HepG2 (cell line): Measurements from ENCODE around the gene MCOLN3. TPM values are rescaled to one million over a fixed set of nuclear protein-coding genes. Genes with fewer than 3 reads are reported as not detected.
A peak's percentile ranks its signal among the peaks of the same experiment; 100 is the strongest.

Experiments used
- ATAC-seq: fragments of 200-7000 bp; cut with Tn5 transposase; 3 replicates; pipeline ENCODE4 v1.9.1; 2020; ENCODE audit warnings: mild to moderate bottlenecking, moderate library complexity
- BruUV-seq: library from RNA; stranded (reverse); fragments of 400-500 nt; replicated peaks from 2 replicates; lab custom pipeline; 2021; lab: Mats Ljungman, UMichigan
- CTCF ChIA-PET: fragments of 300-600 bp; formaldehyde crosslinking; extraction: SDS; loops from one replicate; lab custom pipeline; 2021; ENCODE audit warnings: low total read pairs, inconsistent platforms, low intra/inter-chr PET ratio; lab: Yijun Ruan, JAX
- POLR2A ChIA-PET: fragments of 350-600 bp; sonication (Branson Sonifier 250); formaldehyde crosslinking; loops from one replicate; lab custom pipeline; 2020; ENCODE audit warnings: antibody characterized with exemption, inconsistent platforms; lab: Yijun Ruan, JAX
- DNase-seq: peaks from one replicate; pipeline ENCODE4 v3.0.0-alpha.2; 2015; ENCODE audit warnings: low spot score
- FAIRE-seq: peaks from 3 replicates; lab custom pipeline; 2011; peaks lifted over from hg19 to GRCh38; lab: Jason Lieb, UNC
- H2AFZ ChIP-seq: one replicate; pipeline ENCODE4 v1.6.1; 2011; ENCODE audit warnings: low read length, inconsistent platforms
- H3K27ac ChIP-seq: fragments of 300-600 bp; 3 replicates; pipeline ENCODE4 v1.8.0; 2011; ENCODE audit warnings: mixed run types, mild to moderate bottlenecking, mixed read lengths, low read length, inconsistent platforms; ENCODE audit not compliant: insufficient read depth; ENCODE audit errors: extremely low read length
- H3K27me3 ChIP-seq, 2 experiments: fragments of 200-600 bp in 1 of 2; 2 replicates in 1 of 2; 3 replicates in 1 of 2; pipeline versions ENCODE4 v1.6.0 to v1.8.0; 2011; ENCODE audit warnings: low read length in 2 of 2, mild to moderate bottlenecking in 2 of 2, moderate library complexity in 2 of 2, inconsistent platforms in 1 of 2; ENCODE audit not compliant: insufficient read depth in 2 of 2, control insufficient read depth in 1 of 2
- H3K36me3 ChIP-seq, 2 experiments: fragments of 200-600 bp in 1 of 2; replicated peaks in 1 of 2; 2 replicates in 1 of 2; 3 replicates in 1 of 2; pipeline versions ENCODE4 v1.5.1 to v1.8.0; 2011; ENCODE audit warnings: low read length in 2 of 2, inconsistent platforms in 1 of 2; ENCODE audit not compliant: insufficient read depth in 2 of 2, control insufficient read depth in 1 of 2
- H3K4me1 ChIP-seq: 2 replicates; pipeline ENCODE4 v1.5.1; 2012; ENCODE audit warnings: low read length, inconsistent platforms; ENCODE audit not compliant: insufficient read depth
- H3K4me2 ChIP-seq: 2 replicates; pipeline ENCODE4 v1.6.0; 2011; ENCODE audit warnings: low read depth, low read length, inconsistent platforms
- H3K4me3 ChIP-seq, 3 experiments: fragments of 200-600 bp in 1 of 3; sonication (generic), shearing (Covaris generic) in 1 of 3; replicated peaks in 1 of 3; 2 replicates each; pipeline ENCODE4 v1.5.1; 2011 to 2016; ENCODE audit warnings: low read length in 3 of 3, inconsistent platforms in 2 of 3, low read depth in 2 of 3, mild to moderate bottlenecking in 2 of 3, control low read depth in 1 of 3, mixed read lengths in 1 of 3; ENCODE audit not compliant: insufficient read depth in 1 of 3
- H3K79me2 ChIP-seq: one replicate; pipeline ENCODE4 v1.6.1; 2011; ENCODE audit warnings: low read length, inconsistent platforms; ENCODE audit not compliant: insufficient read depth
- H3K9ac ChIP-seq: 2 replicates; pipeline ENCODE4 v1.6.0; 2011; ENCODE audit warnings: mild to moderate bottlenecking, low read depth, low read length, inconsistent platforms; ENCODE audit not compliant: insufficient read depth
- H3K9me3 ChIP-seq: 2 replicates; pipeline ENCODE4 v1.5.1; 2012; ENCODE audit warnings: mild to moderate bottlenecking, low read length
- H4K20me1 ChIP-seq: 2 replicates; pipeline ENCODE4 v1.6.0; 2011; ENCODE audit warnings: inconsistent platforms, mild to moderate bottlenecking, low read length, moderate library complexity; ENCODE audit not compliant: insufficient read depth
- HES4 ChIP-seq: sonication (generic); formaldehyde crosslinking; IDR thresholded peaks from 2 replicates; pipeline ENCODE4 v1.9.0; 2021; ENCODE audit warnings: mild to moderate bottlenecking, missing genetic modification reagents, borderline replicate concordance
- HNRNPUL1 ChIP-seq: fragments of 200-400 bp; formaldehyde crosslinking; IDR thresholded peaks from 2 replicates; pipeline ENCODE4 v1.6.1; 2017; ENCODE audit warnings: low read depth, mild to moderate bottlenecking, low read length, moderate library complexity
- IRF9 ChIP-seq: sonication (generic); formaldehyde crosslinking; IDR thresholded peaks from 2 replicates; pipeline ENCODE4 v1.8.0; 2022; ENCODE audit warnings: missing genetic modification reagents, mild to moderate bottlenecking, borderline replicate concordance
- KAT8 ChIP-seq: IDR thresholded peaks from 2 replicates; pipeline ENCODE4 v1.6.1; 2016; ENCODE audit warnings: missing genetic modification reagents, missing compliant biosample characterization
- KLF6 ChIP-seq: IDR thresholded peaks from 2 replicates; pipeline ENCODE4 v1.8.0; 2016; ENCODE audit warnings: missing biosample characterization, missing genetic modification reagents
- RBAK ChIP-seq: sonication (generic); formaldehyde crosslinking; IDR thresholded peaks from 2 replicates; pipeline ENCODE4 v1.5.1; 2020; ENCODE audit warnings: mild to moderate bottlenecking, missing genetic modification reagents
- RFX3 ChIP-seq: IDR thresholded peaks from 2 replicates; pipeline ENCODE4 v1.6.1; 2016; ENCODE audit warnings: missing biosample characterization, missing genetic modification reagents
- SP2 ChIP-seq: sonication (generic); formaldehyde crosslinking; IDR thresholded peaks from 2 replicates; pipeline ENCODE4 v1.5.1; 2020; ENCODE audit warnings: mild to moderate bottlenecking, missing genetic modification reagents
- TSC22D2 ChIP-seq: sonication (generic); formaldehyde crosslinking; IDR thresholded peaks from 2 replicates; pipeline ENCODE4 v1.5.1; 2020; ENCODE audit warnings: missing genetic modification reagents, mild to moderate bottlenecking, borderline replicate concordance
- ZFP1 ChIP-seq: IDR thresholded peaks from 2 replicates; pipeline ENCODE4 v1.6.1; 2016
- ZZZ3 ChIP-seq: sonication (generic); formaldehyde crosslinking; IDR thresholded peaks from 2 replicates; pipeline ENCODE4 v1.4.0; 2020; ENCODE audit warnings: missing genetic modification reagents, mild to moderate bottlenecking, borderline replicate concordance
- WGBS: methylation state at CpG from one replicate; pipeline ENCODE4 v1.1.6; 2017; ENCODE audit warnings: low lambda C conversion rate; 5-methylcytosine and 5-hydroxymethylcytosine counted together
- in situ Hi-C: cut with HindIII; loops from 2 replicates; pipeline ENCODE4 v1.10.0; 2017; ENCODE audit warnings: low pct_unique_long_range_greater_than_20kb; ENCODE audit not compliant: extremely low pct_ligation_motif_present
- intact Hi-C: fragments of 100-400 bp; cut with micrococcal nuclease; formaldehyde crosslinking; loops from one replicate; pipeline ENCODE4 v1.10.0; 2022; ENCODE audit not compliant: unreplicated experiment
- polyA plus RNA-seq, 8 experiments: library from polyadenylated mRNA; depleted of rRNA in 3 of 8; stranded (reverse) in 7 of 8; unstranded in 1 of 8; fragments of >200 nt; fragmentation: Illumina TruSeq in 4 of 8; extraction: Trizol in 4 of 8; gene quantifications; 2 replicates each; pipeline versions ENCODE4 v1.2.1 to v1.2.3, GENCODE V29; 2011 to 2016; ENCODE audit warnings: low read depth in 4 of 8, missing spikeins in 1 of 8, mixed read lengths in 1 of 8; ENCODE audit not compliant: insufficient read depth in 1 of 8
- total RNA-seq, 5 experiments: library from RNA; depleted of rRNA; stranded (reverse); fragments of >200 nt; fragmentation: Illumina TruSeq; extraction: Trizol; gene quantifications; 2 replicates each; pipeline ENCODE4 v1.2.3, GENCODE V29; 2016; ENCODE audit warnings: low read depth in 1 of 5

The MCOLN3 gene
- total and polyA plus RNA-seq, 2 of the 13 experiments (the other 11 are each of a cell fraction or from before 2014, with no cell fraction given), result 0.04 TPM

- no TSS peak for BruUV-seq
- Histone ChIP-seq H3K9ac (no peak overlapping the region), H3K9me3 (no peaks in the 10 kb centered on the region), H2AFZ (no peak overlapping the region), H3K4me2 (no peak overlapping the region), H3K27me3 (no peaks in the 10 kb centered on the region), H3K36me3 (no peaks in the 10 kb centered on the region), H3K4me1 (peaks cover 9% of the 10 kb centered on the region), H3K4me3 (no peak overlapping the region), H3K27ac (no peak overlapping the region), H3K79me2 (no peaks in the 10 kb centered on the region), H4K20me1 (no peaks in the 10 kb centered on the region)
- intact Hi-C loops, result no loop called here
- in situ Hi-C loops, result no loop called here
- ChIA-PET POLR2A (no interaction called here), CTCF (no interaction called here)
- FAIRE-seq (no peak), DNase-seq (no peak), ATAC-seq (no peak)
- TF ChIP-seq KAT8 (CRISPR knock-in tag) (no peak), RBAK (CRISPR knock-in tag) (peak; percentile 88), KLF6 (CRISPR knock-in tag) (no peak), TSC22D2 (no peak), IRF9 (CRISPR knock-in tag) (no peak), ZFP1 (CRISPR knock-in tag) (no peak)
- 23% methylated on average over 2 of the region's 2 CpGs for WGBS
Observed at GRCh38 chr1:85068846-85069245, 20.5 kb upstream of the MCOLN3 start.

GRCh38 chr1:85065550-85065949, 17.2 kb upstream of the MCOLN3 start:
- H4K20me1 ChIP-seq, result no peaks in the 10 kb centered on the region
- ChIA-PET POLR2A (no interaction called here), CTCF (no interaction called here)

More at GRCh38 chr1:85065550-85065949, 17.2 kb upstream of the MCOLN3 start:
- 4% methylated on average over 1 of the region's 1 CpG for whole genome bisulfite sequencing
- FAIRE-seq (no peak), ATAC-seq (no peak), DNase-seq (no peak)
- Histone ChIP-seq H3K4me3 (no peak overlapping the region), H3K27ac (no peak overlapping the region), H3K9me3 (no peaks in the 10 kb centered on the region), H3K4me2 (no peak overlapping the region), H3K9ac (no peak overlapping the region), H3K27me3 (peaks cover 0 to 4% of the 10 kb centered on the region in 2 experiments; a peak in 1 of 5 replicates), H3K4me1 (no peaks in the 10 kb centered on the region), H3K36me3 (no peaks in the 10 kb centered on the region), H2AFZ (no peak overlapping the region), H3K79me2 (no peaks in the 10 kb centered on the region)
- in situ Hi-C loops, result no loop called here
- intact Hi-C loops, result no loop called here
- BruUV-seq, result no TSS peak
- no peak for TF ChIP-seq HES4
- no peak for TF ChIP-seq RFX3 (CRISPR knock-in tag)
- TF ChIP-seq ZZZ3 (CRISPR knock-in tag), result no peak
- no peak for TF ChIP-seq SP2 (CRISPR knock-in tag)
- TF ChIP-seq HNRNPUL1, result no peak
